ENCODE data around the gene NKAIN2.

DNA sequence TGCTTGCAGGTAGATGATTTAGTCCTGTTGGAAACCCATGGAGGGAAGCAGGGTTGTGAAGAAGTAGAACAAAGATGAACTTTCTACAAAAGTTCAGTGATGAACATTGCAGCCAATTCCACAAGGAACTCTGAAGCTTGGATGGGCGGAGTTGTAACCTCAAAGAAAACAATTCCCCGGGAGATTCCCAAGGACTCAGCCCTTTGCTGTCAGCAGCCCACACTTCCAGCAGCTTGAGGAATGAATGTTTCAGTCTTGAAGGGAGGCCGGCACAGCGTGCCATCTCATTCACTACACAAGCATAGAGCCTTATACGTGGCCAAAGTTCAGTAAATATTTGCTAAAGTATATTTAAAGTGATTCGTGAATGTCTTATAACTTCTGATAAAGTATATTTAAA, 269.4 kb downstream of the NKAIN2 start:
- TF ChIP-seq EZH2 (optimal IDR thresholded peaks at IDR 0.05; ENCODE audit: low read depth, low read length): no peak
- TF ChIP-seq, protein P1, sequence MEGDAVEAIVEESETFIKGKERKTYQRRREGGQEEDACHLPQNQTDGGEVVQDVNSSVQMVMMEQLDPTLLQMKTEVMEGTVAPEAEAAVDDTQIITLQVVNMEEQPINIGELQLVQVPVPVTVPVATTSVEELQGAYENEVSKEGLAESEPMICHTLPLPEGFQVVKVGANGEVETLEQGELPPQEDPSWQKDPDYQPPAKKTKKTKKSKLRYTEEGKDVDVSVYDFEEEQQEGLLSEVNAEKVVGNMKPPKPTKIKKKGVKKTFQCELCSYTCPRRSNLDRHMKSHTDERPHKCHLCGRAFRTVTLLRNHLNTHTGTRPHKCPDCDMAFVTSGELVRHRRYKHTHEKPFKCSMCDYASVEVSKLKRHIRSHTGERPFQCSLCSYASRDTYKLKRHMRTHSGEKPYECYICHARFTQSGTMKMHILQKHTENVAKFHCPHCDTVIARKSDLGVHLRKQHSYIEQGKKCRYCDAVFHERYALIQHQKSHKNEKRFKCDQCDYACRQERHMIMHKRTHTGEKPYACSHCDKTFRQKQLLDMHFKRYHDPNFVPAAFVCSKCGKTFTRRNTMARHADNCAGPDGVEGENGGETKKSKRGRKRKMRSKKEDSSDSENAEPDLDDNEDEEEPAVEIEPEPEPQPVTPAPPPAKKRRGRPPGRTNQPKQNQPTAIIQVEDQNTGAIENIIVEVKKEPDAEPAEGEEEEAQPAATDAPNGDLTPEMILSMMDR (IDR thresholded peaks at IDR 0.05; ENCODE audit: low read length): no peak
